K562 (cell line): ENCODE results near the gene TTC28.
"Not testable (repeated sequence)": the region's sequence is repeated elsewhere in the genome, so short reads cannot be mapped to it uniquely, and the experiment has no call there.

Experiments
- ELF1 ChIP-seq: fragments of 200-800 bp; sonication (Bioruptor generic); IDR thresholded peaks from 2 replicates; pipeline ENCODE4 v1.6.1; 2016; ENCODE audit warnings: missing genetic modification characterization, missing compliant biosample characterization
- EP300 ChIP-seq: IDR thresholded peaks from 2 replicates; pipeline ENCODE4 v1.6.1; 2012; ENCODE audit warnings: low read length, improper control_type of control experiment
- FOS ChIP-seq: IDR thresholded peaks from 3 replicates; pipeline ENCODE4 v1.6.1; 2011; ENCODE audit not compliant: insufficient read length; ENCODE audit errors: extremely low read depth
- FOXJ3 ChIP-seq: sonication (generic); formaldehyde crosslinking; IDR thresholded peaks from 2 replicates; pipeline ENCODE4 v1.4.0; 2020; ENCODE audit warnings: mild to moderate bottlenecking, missing genetic modification reagents
- HDAC6 ChIP-seq: IDR thresholded peaks from 2 replicates; pipeline ENCODE4 v1.6.1; 2012; ENCODE audit warnings: low read depth, mild to moderate bottlenecking, control low read depth, inconsistent platforms, low read length, moderate library complexity
- NR3C1 ChIP-seq: sonication (generic); formaldehyde crosslinking; IDR thresholded peaks from 2 replicates; pipeline ENCODE4 v1.8.1; 2022; ENCODE audit warnings: missing genetic modification reagents
- POLR2A ChIP-seq: fragments of 450-650 bp; conservative IDR thresholded peaks from 2 replicates; pipeline ENCODE4 v1.6.1; 2016
- UBTF ChIP-seq, 2 experiments: IDR thresholded peaks; 2 replicates each; pipeline ENCODE4 v1.6.1; 2012; ENCODE audit warnings: improper control_type of control experiment in 2 of 2, low read depth in 2 of 2, low read length in 2 of 2, borderline replicate concordance in 1 of 2
- ZBTB1 ChIP-seq: sonication (generic); formaldehyde crosslinking; IDR thresholded peaks from 2 replicates; pipeline ENCODE4 v1.8.1; 2023; ENCODE audit warnings: missing genetic modification reagents, low read depth, mild to moderate bottlenecking, borderline replicate concordance
- ZBTB11 ChIP-seq, 3 experiments: fragments of 200-800 bp in 1 of 3; fragments of 250-450 bp in 1 of 3; fragments of 450-650 bp in 1 of 3; sonication (Bioruptor Pico) in 1 of 3; sonication (Bioruptor generic) in 1 of 3; formaldehyde crosslinking in 1 of 3; IDR thresholded peaks; 2 replicates each; pipeline versions ENCODE4 v1.6.1 to v1.8.0; 2016 to 2022; ENCODE audit warnings: mild to moderate bottlenecking in 2 of 3, missing genetic modification characterization in 2 of 3, missing compliant biosample characterization in 1 of 3, moderate library complexity in 1 of 3
- ZNF175 ChIP-seq: fragments of 200-800 bp; sonication (Bioruptor generic); IDR thresholded peaks from 2 replicates; pipeline ENCODE4 v1.6.1; 2016; ENCODE audit warnings: low read depth, mild to moderate bottlenecking, missing genetic modification characterization, missing compliant biosample characterization
- TF ChIP-seq, protein P1 (sequence below): sonication (generic); formaldehyde crosslinking; IDR thresholded peaks from 2 replicates; pipeline ENCODE4 v1.9.0; 2022; ENCODE audit warnings: mild to moderate bottlenecking, missing genetic modification reagents

DNA sequence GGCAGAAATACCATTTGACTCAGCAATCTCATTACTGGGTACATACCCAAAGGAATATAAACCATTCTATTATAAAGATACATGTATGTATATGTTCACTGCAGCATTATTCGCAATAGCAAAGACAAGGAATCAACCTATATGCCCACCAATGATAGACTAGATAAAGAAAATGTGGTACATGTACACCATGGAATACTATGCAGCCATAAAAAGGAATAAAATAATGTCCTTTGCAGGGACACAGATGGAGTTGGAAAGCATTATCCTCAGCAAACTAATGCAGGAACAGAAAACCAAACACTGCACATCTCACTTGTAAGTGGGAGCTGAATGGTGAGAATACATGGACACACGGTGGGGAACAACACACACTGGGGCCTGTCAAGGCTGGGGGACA lies 167.3 kb downstream of the TTC28 start:
- TF ChIP-seq EP300; POLR2A; HDAC6; ZNF175 (CRISPR knock-in tag); FOS; FOXJ3 (CRISPR knock-in tag); ZBTB11 (CRISPR knock-in tag; IDR thresholded peaks at IDR 0.05); ELF1 (tag); UBTF (IDR thresholded peaks at IDR 0.05; ENCODE audit: borderline replicate concordance in 1 of 2, low read depth in 2 of 2, low read length in 2 of 2); NR3C1 (CRISPR knock-in tag); ZBTB1: not testable (repeated sequence)
- TF ChIP-seq, protein P1, sequence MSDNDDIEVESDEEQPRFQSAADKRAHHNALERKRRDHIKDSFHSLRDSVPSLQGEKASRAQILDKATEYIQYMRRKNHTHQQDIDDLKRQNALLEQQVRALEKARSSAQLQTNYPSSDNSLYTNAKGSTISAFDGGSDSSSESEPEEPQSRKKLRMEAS (CRISPR knock-in tag), result not testable (repeated sequence)
